HFFc6 (cell line): ENCODE data around the gene AURKA. TPM values are rescaled to one million over a fixed set of nuclear protein-coding genes. Genes with fewer than 3 reads are reported as not detected.
A peak's percentile ranks its signal among the peaks of the same experiment; 100 is the strongest.

ENCODE experiments used
- DNase-seq: peaks from one replicate; pipeline ENCODE4 v3.0.0-alpha.2; 2018
- H3K27ac Mint-ChIP-seq: 2 replicates; pipeline ENCODE4 v1.8.0; 2020; ENCODE audit warnings: mild to moderate bottlenecking, mixed read lengths
- H3K27me3 Mint-ChIP-seq: 2 replicates; pipeline ENCODE4 v1.8.0; 2021; ENCODE audit warnings: mild to moderate bottlenecking, moderate library complexity, mixed read lengths; ENCODE audit not compliant: insufficient read depth
- H3K36me3 Mint-ChIP-seq: 2 replicates; pipeline ENCODE4 v1.8.0; 2021; ENCODE audit warnings: low read depth, mixed read lengths
- H3K4me1 Mint-ChIP-seq: 2 replicates; pipeline ENCODE4 v1.8.0; 2020; ENCODE audit warnings: low read depth, mixed read lengths
- H3K4me3 Mint-ChIP-seq: 2 replicates; pipeline ENCODE4 v1.8.0; 2020; ENCODE audit warnings: mild to moderate bottlenecking, moderate library complexity, mixed read lengths
- H3K9me3 Mint-ChIP-seq: 2 replicates; pipeline ENCODE4 v1.8.0; 2020; ENCODE audit warnings: mild to moderate bottlenecking, mixed read lengths
- CTCF ChIP-seq: fragments of 200-600 bp; sonication (generic); IDR thresholded peaks from 2 replicates; pipeline ENCODE4 v1.5.0; 2021; ENCODE audit warnings: antibody characterized with exemption, mild to moderate bottlenecking
- total RNA-seq, 6 experiments: library from RNA; stranded (reverse); fragmentation: NEBNext Ultra II Directional; extraction: Animal tissue kit (Norgen Biotek cat#: 25700); gene quantifications; 2 replicates in 1 of 6; 3 replicates in 5 of 6; pipeline ENCODE4 v1.2.3, GENCODE V29; 2021

The AURKA gene
- total RNA-seq, 6 experiments from 2014 or later = 37.2 to 82.0 (median 77.1) TPM

- H3K27ac Mint-ChIP-seq = peak within 1 kb of the TSS; percentile 91
- DNase-seq = peak; percentile 79
- peaks cover 5% of the 10 kb centered on the region; the same call in 1 of the 2 replicates for H3K27me3 Mint-ChIP-seq
- H3K4me3 Mint-ChIP-seq = peak within 1 kb of the TSS; percentile 95
- no peaks in the 10 kb centered on the region for H3K9me3 Mint-ChIP-seq
- TF ChIP-seq CTCF = no peak
- peaks cover 42% of the 10 kb centered on the region for H3K4me1 Mint-ChIP-seq
- H3K36me3 Mint-ChIP-seq = peaks cover 4% of the 10 kb centered on the region; the same call in 1 of the 2 replicates
Measured at GRCh38 chr20:56358600-56359211, 33.3 kb downstream of the AURKA start, which contains the start of gene FAM210B. Gene FAM210B (plus strand): TSS chr20:56358974. CDS start chr20:56359006, 32 bp downstream.

DNA sequence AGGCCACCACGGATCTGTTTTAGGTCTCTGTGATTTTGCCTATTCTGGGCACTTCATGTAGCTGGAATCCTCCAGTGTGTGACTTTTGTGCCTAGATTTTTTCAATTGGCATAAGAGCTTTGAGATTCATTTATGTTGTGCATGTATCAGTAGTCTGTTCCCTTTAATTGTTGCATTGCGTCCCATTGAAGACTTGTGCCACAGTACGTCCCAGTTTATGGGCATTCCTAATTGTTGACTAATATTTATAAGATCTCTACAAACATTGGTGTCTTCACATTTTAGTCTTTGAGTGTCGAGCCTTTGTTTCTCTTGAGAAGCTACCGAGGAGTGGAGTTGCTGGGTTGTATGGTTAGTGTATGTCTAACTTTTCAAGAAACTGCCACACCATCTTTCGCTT is 33.9 kb downstream of the AURKA start:
- DNase-seq = peak; percentile 52
- Mint-ChIP-seq H3K9me3 (no peaks in the 10 kb centered on the region), H3K4me3 (peak overlapping the region; percentile 84), H3K4me1 (peaks cover 37% of the 10 kb centered on the region), H3K36me3 (peaks cover 4% of the 10 kb centered on the region; the same call in 1 of the 2 replicates), H3K27me3 (peaks cover 5% of the 10 kb centered on the region; the same call in 1 of the 2 replicates), H3K27ac (peak overlapping the region; percentile 46)
- TF ChIP-seq CTCF = no peak

DNA sequence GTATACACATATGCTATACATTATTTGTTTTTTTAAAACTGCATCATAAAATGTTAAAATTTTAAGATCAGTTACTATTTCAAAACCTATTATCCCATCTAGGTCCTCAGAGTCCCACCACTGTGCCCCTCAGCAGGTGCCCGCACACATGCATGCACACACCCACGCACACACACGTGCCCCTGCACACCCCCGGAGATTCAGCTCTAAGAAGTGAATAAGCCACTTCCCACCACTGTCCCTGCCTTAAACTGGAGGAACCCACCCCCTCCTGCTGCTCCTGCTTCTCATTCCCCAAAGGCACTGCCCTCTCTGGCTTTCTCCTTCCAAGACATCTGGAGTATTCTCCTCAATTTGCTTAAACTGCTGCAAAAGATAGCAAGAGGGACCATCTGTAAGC is 38.7 kb downstream of the AURKA start:
- no peaks in the 10 kb centered on the region for H3K36me3 Mint-ChIP-seq
- peaks cover 47% of the 10 kb centered on the region for H3K4me1 Mint-ChIP-seq
- DNase-seq = no peak
- no peak overlapping the region for H3K4me3 Mint-ChIP-seq
- H3K27ac Mint-ChIP-seq = no peak overlapping the region
- no peaks in the 10 kb centered on the region for H3K9me3 Mint-ChIP-seq
- no peak for TF ChIP-seq CTCF
- H3K27me3 Mint-ChIP-seq = no peaks in the 10 kb centered on the region; the same call in 1 of the 2 replicates

GRCh38 chr20:56352345-56353055 is 39.5 kb downstream of the AURKA start:
- H3K27ac Mint-ChIP-seq = peak overlapping the region; percentile 28; the same call in 1 of the 2 replicates
- peak; percentile 16 for DNase-seq
- H3K36me3 Mint-ChIP-seq = no peaks in the 10 kb centered on the region
- H3K4me1 Mint-ChIP-seq = peaks cover 43% of the 10 kb centered on the region
- TF ChIP-seq CTCF = no peak
- H3K9me3 Mint-ChIP-seq = no peaks in the 10 kb centered on the region
- H3K27me3 Mint-ChIP-seq = no peaks in the 10 kb centered on the region; the same call in 1 of the 2 replicates
- no peak overlapping the region for H3K4me3 Mint-ChIP-seq

DNA sequence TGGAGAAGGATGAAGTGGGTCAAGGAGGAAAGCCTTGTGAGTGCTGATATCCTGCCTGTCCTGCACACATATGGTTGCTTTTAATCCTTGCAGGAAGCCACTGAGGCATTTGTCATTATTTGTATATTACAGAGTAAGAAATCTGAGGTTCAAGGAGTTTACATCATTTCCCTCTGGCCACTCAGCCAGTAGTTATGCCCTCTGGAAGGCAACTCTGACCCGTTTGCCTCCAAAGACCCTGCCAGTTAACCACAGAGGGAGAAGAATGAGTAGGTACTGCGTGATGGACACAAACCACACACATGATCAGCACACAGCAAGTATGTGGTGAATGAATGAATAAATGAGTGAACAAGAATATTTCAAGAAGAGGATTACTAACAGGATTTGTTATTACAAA is 41.2 kb downstream of the AURKA start:
- Mint-ChIP-seq H3K27ac (no peak overlapping the region), H3K4me3 (no peak overlapping the region), H3K27me3 (peaks cover 2% of the 10 kb centered on the region), H3K4me1 (peaks cover 43% of the 10 kb centered on the region), H3K36me3 (no peaks in the 10 kb centered on the region), H3K9me3 (no peaks in the 10 kb centered on the region)
- no peak for TF ChIP-seq CTCF
- peak; percentile 48 for DNase-seq
